ENCODE results near the gene BANF2. TPM values are rescaled to one million over a fixed set of nuclear protein-coding genes. Genes with fewer than 3 reads are reported as not detected.

The BANF2 gene
- total RNA-seq, 1 experiment from 2014 or later: not detected

GRCh38 chr20:17671011-17671410 lies 28.8 kb upstream of the BANF2 start:
- TF ChIP-seq SP1 (IDR thresholded peaks at IDR 0.05; ENCODE audit: low read depth): no peak
- TF ChIP-seq ATF3 (IDR thresholded peaks at IDR 0.05): no peak
- no peak for TF ChIP-seq REST (IDR thresholded peaks at IDR 0.05; ENCODE audit: low read depth)
- TF ChIP-seq FOSL1 (IDR thresholded peaks at IDR 0.05; ENCODE audit: low read depth): no peak
- no peak for TF ChIP-seq ZFX (IDR thresholded peaks at IDR 0.05)
- no peak for TF ChIP-seq ZBTB33 (IDR thresholded peaks at IDR 0.05; ENCODE audit: extremely low read depth, insufficient replicate concordance, low read length)
- TF ChIP-seq SIN3A (IDR thresholded peaks at IDR 0.05; ENCODE audit: low read depth): no peak

More at GRCh38 chr20:17671011-17671410, 28.8 kb upstream of the BANF2 start:
- H3K9me3 ChIP-seq (ENCODE audit: control insufficient read depth in 1 of 2, insufficient read depth in 1 of 2, low read depth in 1 of 2, low read length in 2 of 2): no peaks in the 10 kb centered on the region
- no peak for DNase-seq (ENCODE audit: low read depth, low spot score)
- RAD21 ChIA-PET (ENCODE audit: low non-redundant PET in 1 of 2, low total read pairs in 2 of 2, uncharacterized antibody in 2 of 2, unreplicated experiment in 2 of 2): no interaction called here
- H3K4me1 ChIP-seq (ENCODE audit: control insufficient read depth in 1 of 2, insufficient read depth in 2 of 2, low read length in 2 of 2): no peaks in the 10 kb centered on the region
- no peak overlapping the region for H3K27ac ChIP-seq (ENCODE audit: low read depth, low read length)
- CTCF ChIA-PET: no interaction called here
- no peaks in the 10 kb centered on the region for H3K9me2 ChIP-seq (ENCODE audit: insufficient read depth)
- no peak overlapping the region for H3K4me3 ChIP-seq (replicated peaks in 1 of 2; ENCODE audit: low read depth in 1 of 2, low read length in 2 of 2)
- no peak overlapping the region for H3K4me2 ChIP-seq (ENCODE audit: low read length)
- intact Hi-C loops (cut with micrococcal nuclease): no loop called here
- BruUV-seq (replicated peaks): no TSS peak
- H2AFZ ChIP-seq (ENCODE audit: low read depth, low read length, poor library complexity, severe bottlenecking): no peak overlapping the region
- no peak for ATAC-seq
- H3K79me2 ChIP-seq (ENCODE audit: insufficient read depth, low read length): peaks cover 90% of the 10 kb centered on the region
- POLR2A ChIA-PET: no interaction called here
- no peaks in the 10 kb centered on the region; the same call in 1 of the 2 replicates for H4K20me1 ChIP-seq (ENCODE audit: insufficient read depth)
- H3K9ac ChIP-seq (ENCODE audit: low read length): no peak overlapping the region
- peaks cover 2 to 15% of the 10 kb centered on the region in 2 experiments; a peak in 1 of 4 replicates for H3K36me3 ChIP-seq (ENCODE audit: control insufficient read depth in 1 of 2, insufficient read depth in 2 of 2, low read length in 2 of 2)
- H3K27me3 ChIP-seq (ENCODE audit: insufficient read depth, low read length): no peaks in the 10 kb centered on the region

Data from HCT116 (cell line).